Smooth muscle cell (in vitro differentiated cells): ENCODE results near the gene S100A5. TPM values are rescaled to one million over a fixed set of nuclear protein-coding genes. Genes with fewer than 3 reads are reported as not detected.

Source experiments
- DNase-seq: peaks from one replicate; lab custom pipeline; 2025; ENCODE audit not compliant: unreplicated experiment; lab: John Stamatoyannopoulos, UW
- H2AFZ ChIP-seq: fragments of 200-600 bp; sonication (generic); 2 replicates; pipeline ENCODE4 v1.6.0; 2016; ENCODE audit warnings: antibody characterized with exemption, low read depth, mild to moderate bottlenecking
- H3F3A ChIP-seq: fragments of 200-600 bp; sonication (generic); 2 replicates; pipeline ENCODE4 v1.6.0; 2017; ENCODE audit warnings: antibody characterized with exemption, low read depth
- H3K27ac ChIP-seq: fragments of 200-600 bp; sonication (generic); 2 replicates; pipeline ENCODE4 v1.5.1; 2016; ENCODE audit warnings: low read depth, mild to moderate bottlenecking
- H3K27me3 ChIP-seq: fragments of 200-600 bp; sonication (generic); 2 replicates; pipeline ENCODE4 v1.6.1; 2016; ENCODE audit warnings: low read depth, mild to moderate bottlenecking
- H3K36me3 ChIP-seq: fragments of 200-600 bp; sonication (generic); 2 replicates; pipeline ENCODE4 v1.5.1; 2016; ENCODE audit warnings: low read depth
- H3K4me1 ChIP-seq: fragments of 200-600 bp; sonication (generic); 2 replicates; pipeline ENCODE4 v1.5.1; 2016; ENCODE audit warnings: low read depth
- H3K4me2 ChIP-seq: fragments of 200-600 bp; sonication (generic); 2 replicates; pipeline ENCODE4 v1.6.0; 2016; ENCODE audit warnings: mild to moderate bottlenecking
- H3K4me3 ChIP-seq: fragments of 200-600 bp; sonication (generic); 2 replicates; pipeline ENCODE4 v1.5.1; 2016; ENCODE audit warnings: mild to moderate bottlenecking
- H3K79me2 ChIP-seq: fragments of 200-600 bp; sonication (generic); 2 replicates; pipeline ENCODE4 v1.6.0; 2016; ENCODE audit warnings: low read depth, mild to moderate bottlenecking
- H3K9ac ChIP-seq: fragments of 200-600 bp; sonication (generic); 2 replicates; pipeline ENCODE4 v1.6.0; 2016; ENCODE audit warnings: low read depth
- H3K9me3 ChIP-seq: fragments of 200-600 bp; sonication (generic); replicated peaks from 2 replicates; pipeline ENCODE4 v1.5.1; 2016; ENCODE audit warnings: low read depth
- H4K20me1 ChIP-seq: fragments of 200-600 bp; sonication (generic); 2 replicates; pipeline ENCODE4 v1.6.0; 2016; ENCODE audit warnings: low read depth
- WGBS: methylation state at CpG from one replicate; pipeline ENCODE4 v1.1.7; 2016; ENCODE audit warnings: low lambda C conversion rate; 5-methylcytosine and 5-hydroxymethylcytosine counted together
- polyA plus RNA-seq: library from polyadenylated mRNA; unstranded; fragments of >200 nt; fragmentation: Nextera tagmentation; extraction: Ambion mirVana; gene quantifications from 2 replicates; pipeline ENCODE4 v1.2.1, GENCODE V29; 2016
- total RNA-seq: library from RNA; depleted of rRNA; stranded (reverse); fragments of >200 nt; gene quantifications from 2 replicates; pipeline ENCODE4 v1.2.3, GENCODE V29; 2014
- TF ChIP-seq, protein P1 (sequence below): fragments of 200-600 bp; sonication (generic); IDR thresholded peaks from 2 replicates; pipeline ENCODE4 v1.5.1; 2017; ENCODE audit warnings: borderline replicate concordance, mild to moderate bottlenecking, antibody characterized with exemption; ENCODE audit not compliant: insufficient read depth, poor library complexity, severe bottlenecking

S100A5 gene
- total and polyA plus RNA-seq, 2 experiments from 2014 or later, result 1.6 to 6.2 TPM

DNA sequence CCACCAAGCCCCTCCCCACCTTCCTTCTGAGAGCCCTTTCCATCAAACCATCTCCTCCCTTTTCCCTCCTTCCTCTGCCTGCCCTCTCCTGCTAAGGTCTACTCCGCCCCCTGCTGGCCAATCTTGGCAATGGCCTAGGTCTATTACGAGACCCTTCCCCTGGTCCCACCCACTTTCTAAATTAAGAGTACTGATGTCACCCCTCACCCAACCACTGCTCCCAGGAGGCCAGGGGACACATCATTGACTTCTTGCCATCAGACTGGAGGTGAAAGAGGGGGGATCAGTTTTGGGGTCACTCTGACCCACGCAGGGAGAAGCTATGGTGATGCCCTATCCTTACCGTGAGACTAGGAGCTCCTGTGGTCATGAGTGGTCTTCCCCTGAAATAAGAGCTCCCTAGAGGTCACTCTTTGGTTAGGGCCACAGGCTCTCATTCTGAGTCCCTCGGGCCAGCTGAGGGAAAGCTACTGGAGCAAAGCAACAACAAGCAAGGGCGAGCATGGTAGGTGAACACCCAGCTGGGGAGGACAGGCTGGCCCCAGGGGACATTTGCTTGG lies 45.7 kb downstream of the S100A5 start:
- TF ChIP-seq, protein P1, sequence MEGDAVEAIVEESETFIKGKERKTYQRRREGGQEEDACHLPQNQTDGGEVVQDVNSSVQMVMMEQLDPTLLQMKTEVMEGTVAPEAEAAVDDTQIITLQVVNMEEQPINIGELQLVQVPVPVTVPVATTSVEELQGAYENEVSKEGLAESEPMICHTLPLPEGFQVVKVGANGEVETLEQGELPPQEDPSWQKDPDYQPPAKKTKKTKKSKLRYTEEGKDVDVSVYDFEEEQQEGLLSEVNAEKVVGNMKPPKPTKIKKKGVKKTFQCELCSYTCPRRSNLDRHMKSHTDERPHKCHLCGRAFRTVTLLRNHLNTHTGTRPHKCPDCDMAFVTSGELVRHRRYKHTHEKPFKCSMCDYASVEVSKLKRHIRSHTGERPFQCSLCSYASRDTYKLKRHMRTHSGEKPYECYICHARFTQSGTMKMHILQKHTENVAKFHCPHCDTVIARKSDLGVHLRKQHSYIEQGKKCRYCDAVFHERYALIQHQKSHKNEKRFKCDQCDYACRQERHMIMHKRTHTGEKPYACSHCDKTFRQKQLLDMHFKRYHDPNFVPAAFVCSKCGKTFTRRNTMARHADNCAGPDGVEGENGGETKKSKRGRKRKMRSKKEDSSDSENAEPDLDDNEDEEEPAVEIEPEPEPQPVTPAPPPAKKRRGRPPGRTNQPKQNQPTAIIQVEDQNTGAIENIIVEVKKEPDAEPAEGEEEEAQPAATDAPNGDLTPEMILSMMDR, result peak; percentile 83
- no peaks in the 10 kb centered on the region for H3F3A ChIP-seq
- no peak overlapping the region for H3K27ac ChIP-seq
- H3K4me2 ChIP-seq, result no peak overlapping the region
- H3K9me3 ChIP-seq, result no peaks in the 10 kb centered on the region
- no peaks in the 10 kb centered on the region for H3K79me2 ChIP-seq
- no peak overlapping the region for H3K9ac ChIP-seq
- WGBS, result 37% methylated on average over 6 of the region's 6 CpGs
- no peak overlapping the region for H2AFZ ChIP-seq
- no peaks in the 10 kb centered on the region for H3K4me1 ChIP-seq
- H3K4me3 ChIP-seq, result no peak overlapping the region
- no peaks in the 10 kb centered on the region for H4K20me1 ChIP-seq
- DNase-seq, result peak; percentile 38
- no peaks in the 10 kb centered on the region for H3K27me3 ChIP-seq
- no peaks in the 10 kb centered on the region for H3K36me3 ChIP-seq

DNA sequence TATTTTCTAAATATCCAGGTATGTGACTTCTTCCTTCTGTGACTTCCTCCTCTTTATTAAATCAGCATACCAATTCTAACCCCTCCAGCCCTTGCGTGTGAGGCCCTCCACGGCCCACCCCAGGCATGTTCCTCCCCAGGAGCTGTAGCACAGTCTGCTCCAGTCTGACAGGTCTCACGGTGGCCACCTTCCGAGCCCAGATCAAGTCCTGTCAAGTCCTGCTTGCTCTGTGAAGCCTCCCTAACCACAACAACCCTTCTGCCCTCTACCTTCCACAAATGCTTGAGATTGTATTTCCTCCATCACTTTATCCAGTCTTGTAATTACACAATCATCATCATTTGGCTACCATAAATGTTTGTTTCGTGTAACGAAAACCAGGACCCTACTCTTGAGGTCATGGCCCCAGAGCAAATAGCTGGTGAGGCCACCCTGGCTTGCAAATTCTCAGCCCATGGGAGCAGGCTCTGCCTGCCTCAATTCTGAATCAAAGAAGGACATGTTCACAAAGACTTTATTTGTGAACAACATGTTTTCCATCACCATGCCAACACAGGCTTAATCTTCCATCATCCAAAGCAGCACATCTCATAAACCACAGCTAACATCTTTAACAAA lies 47.3 kb downstream of the S100A5 start:
- Histone ChIP-seq H3K27me3 (no peaks in the 10 kb centered on the region), H3K9ac (no peak overlapping the region), H3K4me2 (no peak overlapping the region), H2AFZ (no peak overlapping the region), H3K9me3 (no peaks in the 10 kb centered on the region), H3K4me1 (no peaks in the 10 kb centered on the region), H3F3A (no peaks in the 10 kb centered on the region), H3K79me2 (no peaks in the 10 kb centered on the region), H3K36me3 (no peaks in the 10 kb centered on the region), H4K20me1 (no peaks in the 10 kb centered on the region), H3K27ac (peak overlapping the region; percentile 26), H3K4me3 (no peak overlapping the region)
- 73% methylated on average over 6 of the region's 6 CpGs for WGBS
- TF ChIP-seq, protein P1, result no peak
- no peak for DNase-seq

DNA sequence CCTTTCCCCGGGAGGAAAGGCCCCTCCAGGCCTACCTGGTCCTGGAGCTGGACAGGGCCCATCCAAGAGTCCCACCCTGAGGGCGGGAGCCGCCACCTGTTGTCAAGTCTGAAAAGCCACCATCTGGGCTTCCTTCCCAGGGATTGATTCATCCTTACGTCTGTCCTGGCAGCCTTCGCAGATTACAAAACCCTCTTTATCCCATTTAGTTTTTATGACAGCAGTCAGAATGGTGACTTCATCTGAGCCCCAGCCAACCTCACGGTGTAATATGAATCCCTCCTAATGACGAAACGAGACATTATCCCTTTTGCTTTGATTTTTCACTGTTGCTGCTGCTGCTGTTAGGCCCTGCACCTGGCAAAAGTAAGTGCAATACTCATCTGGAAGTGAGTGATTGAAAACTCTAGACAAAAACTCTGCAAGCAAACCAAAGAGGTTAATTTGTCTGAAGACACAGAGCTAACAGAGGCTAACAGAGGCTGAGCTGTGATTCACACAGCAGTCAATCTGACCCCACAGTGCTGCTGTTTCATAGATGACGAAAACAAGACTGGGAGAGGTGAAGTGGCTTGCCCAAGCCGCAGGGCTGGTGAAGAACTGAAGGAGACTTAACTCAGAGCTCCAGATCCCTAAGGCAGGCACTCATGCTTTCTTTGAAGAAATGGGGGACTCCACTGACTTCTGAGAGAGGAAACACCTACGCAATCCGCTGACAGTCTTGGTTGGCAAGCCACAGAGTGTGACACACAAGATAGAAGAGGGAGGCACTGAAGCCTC lies 50.3 kb downstream of the S100A5 start:
- Histone ChIP-seq H3K9me3 (no peaks in the 10 kb centered on the region), H4K20me1 (no peaks in the 10 kb centered on the region), H3F3A (no peaks in the 10 kb centered on the region), H3K4me3 (no peak overlapping the region), H3K4me1 (no peaks in the 10 kb centered on the region), H3K79me2 (no peaks in the 10 kb centered on the region), H3K36me3 (no peaks in the 10 kb centered on the region), H2AFZ (peak overlapping the region; percentile 51), H3K9ac (peak overlapping the region; percentile 41), H3K27ac (peak overlapping the region; percentile 90), H3K27me3 (no peaks in the 10 kb centered on the region), H3K4me2 (peak overlapping the region; percentile 67)
- TF ChIP-seq, protein P1, result no peak
- 43% methylated on average over 12 of the region's 12 CpGs for WGBS
- no peak for DNase-seq
